D341Med (cell line): Measurements from ENCODE around the gene TGM4.
A peak's percentile ranks its signal among the peaks of the same experiment; 100 is the strongest.
"Not testable (repeated sequence)": the region's sequence is repeated elsewhere in the genome, so short reads cannot be mapped to it uniquely, and the experiment has no call there.

Experiments
- DNase-seq: peaks from one replicate; pipeline ENCODE4 v3.0.0; 2012; ENCODE audit warnings: low spot score

The TGM4 gene

DNA sequence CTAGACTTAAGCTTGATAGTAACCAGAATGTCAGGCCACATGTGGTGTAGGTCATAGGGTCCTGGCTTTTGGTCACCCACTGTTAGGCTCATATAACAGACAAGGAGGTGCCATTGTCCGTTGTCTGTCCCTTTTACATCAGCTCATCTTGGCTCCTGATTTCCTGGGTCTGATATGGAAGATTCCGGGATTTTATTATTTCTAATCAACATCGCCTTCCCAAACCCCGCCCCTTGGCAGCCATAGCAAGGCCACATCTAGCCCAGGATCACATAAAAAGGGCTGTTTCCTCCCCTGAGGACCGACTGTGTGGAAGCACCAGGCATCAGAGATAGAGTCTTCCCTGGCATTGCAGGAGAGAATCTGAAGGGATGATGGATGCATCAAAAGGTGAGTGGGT is at the start of gene TGM4:
Gene TGM4, plus strand, starts transcription at position 301 of the 400 bp plus-strand sequence. Its CDS starts 71 bp downstream, at position 372.
- no peak for DNase-seq

DNA sequence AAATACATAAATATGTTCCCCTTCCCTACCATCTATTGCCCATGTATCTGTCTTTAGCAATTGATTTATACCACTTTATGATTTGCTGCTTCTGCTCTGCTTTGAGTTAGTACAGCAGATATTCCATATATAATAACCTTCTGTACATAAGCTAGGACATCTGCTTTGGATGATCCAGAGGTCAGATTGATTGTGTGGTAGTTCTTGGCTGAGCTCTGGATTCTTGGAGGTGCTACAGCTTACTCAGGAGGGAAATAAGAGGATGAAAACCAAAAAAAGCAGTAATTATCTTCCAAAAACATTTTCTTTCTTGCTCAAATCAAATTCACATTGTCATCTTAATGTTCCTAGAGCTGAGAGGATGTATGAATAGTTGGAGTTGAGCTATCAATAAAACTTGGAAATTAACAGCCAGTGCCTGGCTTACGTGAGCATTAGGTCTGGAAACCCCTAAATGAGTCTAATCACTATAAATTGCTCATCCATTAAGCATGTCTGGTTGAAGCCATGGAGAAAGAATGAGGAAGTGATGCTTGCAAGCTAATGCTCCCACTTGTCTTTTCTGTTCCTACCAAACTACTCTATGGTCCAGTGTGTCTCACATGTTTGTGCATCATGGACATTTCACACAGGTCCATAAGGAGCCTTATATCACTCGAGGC is 49.0 kb upstream of the TGM4 start:
- no peak for DNase-seq

DNA sequence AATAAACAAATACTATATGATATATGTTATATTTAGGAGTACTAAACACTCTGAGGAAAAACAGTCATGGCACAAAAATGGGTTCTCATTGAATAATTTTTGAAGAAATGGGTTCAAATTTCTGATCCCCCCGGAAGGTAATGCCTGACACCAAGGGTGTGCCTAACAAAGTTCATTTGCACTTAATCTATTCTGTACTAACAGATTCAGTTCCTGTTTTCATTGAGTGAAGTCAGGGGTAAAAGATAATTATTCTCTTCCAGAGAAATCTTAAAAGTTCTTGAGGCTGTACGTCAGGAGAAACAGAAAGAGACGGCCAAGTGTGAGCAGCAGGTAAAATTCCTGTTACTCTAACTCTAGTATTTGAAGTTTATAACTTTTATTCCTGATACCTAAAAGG is 47.2 kb upstream of the TGM4 start:
- no peak for DNase-seq

DNA sequence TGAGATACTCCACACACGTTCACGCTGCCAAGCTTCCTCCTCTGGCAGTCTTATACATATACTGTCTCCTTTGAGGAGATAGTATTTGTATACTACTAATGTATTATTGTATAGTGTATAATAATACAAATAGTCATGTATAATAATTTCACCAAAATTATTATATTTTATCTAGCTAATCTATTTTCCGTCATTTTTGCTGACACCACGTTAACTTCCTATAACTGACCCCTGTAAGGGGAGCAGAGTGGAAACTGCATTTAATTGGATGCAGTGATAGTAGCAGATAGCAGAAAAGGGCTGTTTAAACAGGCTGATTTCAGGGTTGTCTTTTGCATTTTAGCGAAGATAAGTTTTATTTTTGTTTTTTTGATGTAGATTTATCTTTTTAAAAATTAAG is 43.2 kb upstream of the TGM4 start:
- DNase-seq: no peak

DNA sequence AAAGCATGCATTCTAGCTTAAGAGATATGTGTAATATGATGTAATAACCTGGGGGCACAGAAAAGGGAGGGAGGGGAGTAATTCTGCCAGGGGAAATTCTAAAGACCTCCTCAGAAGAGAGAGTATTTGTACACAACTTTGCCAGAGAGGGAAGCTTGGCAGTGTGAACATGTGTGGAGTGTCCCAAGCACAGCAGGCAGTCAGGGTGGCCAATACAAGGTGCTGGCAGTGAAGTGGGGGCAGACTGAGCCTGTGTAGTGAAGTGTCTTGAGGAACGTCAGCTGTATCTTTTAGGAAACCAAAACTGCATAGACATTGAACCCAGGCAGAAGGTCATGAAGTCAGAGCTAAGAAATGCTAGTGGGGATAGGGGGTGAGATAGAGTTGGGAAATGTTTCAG is 42.4 kb upstream of the TGM4 start:
- no peak for DNase-seq

DNA sequence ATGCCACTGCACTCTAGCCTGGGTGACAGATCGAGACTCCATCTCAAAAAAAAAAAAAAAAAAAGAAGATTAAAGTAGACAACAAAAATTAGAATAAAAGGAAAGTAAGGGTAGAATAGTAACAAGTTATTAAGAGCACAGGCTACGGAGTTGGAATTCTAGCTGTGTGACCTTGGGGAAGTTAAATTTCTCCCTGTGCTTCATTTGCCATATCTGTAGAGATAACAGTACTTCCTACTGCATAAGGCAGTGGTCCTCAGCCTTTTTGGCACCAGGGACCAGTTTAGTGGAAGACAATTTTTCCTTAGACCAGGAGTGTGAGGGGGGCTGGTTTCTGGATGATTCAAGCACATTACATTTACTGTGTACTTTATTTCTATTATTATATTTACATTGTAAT is 41.4 kb upstream of the TGM4 start:
- no peak for DNase-seq

DNA sequence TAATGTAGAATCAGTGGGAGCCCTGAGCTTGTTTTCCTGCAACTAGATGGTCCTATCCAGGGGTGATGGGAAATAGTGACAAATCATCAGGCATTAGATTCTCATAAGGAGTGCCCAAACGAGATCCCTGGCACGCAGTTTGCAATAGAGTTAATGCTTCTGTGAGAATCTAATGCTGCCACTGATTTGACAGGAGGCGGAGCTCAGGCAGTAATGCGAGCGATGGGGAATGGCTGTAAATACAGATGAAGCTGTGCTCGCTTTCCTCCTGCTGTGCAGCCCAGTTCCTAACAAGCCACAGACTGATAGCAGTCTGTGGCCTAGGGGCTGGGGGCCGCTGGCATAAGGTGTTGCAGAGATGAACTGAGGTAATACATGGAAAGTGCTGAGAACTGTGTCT is 41.0 kb upstream of the TGM4 start:
- no peak for DNase-seq

DNA sequence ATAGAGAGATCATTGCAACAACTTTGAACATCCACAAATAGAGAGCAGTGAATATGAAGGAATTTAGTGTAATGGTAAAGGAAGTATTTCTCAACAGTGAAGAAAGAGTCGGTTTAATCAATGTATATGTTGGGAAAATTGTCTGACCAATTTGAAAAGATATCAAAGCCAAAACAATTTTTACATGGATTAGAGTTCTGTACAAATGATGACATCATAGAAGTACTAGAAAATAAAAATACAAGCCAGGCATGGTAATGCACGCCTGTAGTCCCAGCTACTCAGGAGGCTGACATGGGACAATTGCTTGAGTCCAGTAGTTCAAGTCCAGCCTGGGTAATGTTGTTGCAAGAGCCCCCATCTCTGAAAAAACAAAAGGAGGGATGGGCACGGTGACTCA is 38.7 kb upstream of the TGM4 start:
- no peak for DNase-seq

DNA sequence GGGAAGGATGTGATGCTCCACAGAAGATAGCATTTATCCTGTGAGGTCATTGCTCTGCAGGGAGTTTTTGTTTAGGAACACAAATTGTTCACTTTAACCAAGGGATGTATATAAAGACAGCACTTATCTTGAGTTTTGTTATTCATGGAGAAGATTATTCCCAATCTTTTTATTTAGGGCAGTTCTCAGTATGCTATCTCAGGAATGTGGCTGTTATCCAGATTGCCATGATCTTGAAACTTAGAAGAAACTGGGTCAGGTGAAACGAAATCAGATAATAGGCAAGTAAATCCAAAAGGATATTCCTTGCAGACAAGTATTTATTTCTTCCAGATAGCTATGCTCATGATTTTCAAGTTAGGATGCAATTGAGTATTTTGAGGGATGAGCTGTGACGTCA is 32.0 kb upstream of the TGM4 start:
- no peak for DNase-seq

DNA sequence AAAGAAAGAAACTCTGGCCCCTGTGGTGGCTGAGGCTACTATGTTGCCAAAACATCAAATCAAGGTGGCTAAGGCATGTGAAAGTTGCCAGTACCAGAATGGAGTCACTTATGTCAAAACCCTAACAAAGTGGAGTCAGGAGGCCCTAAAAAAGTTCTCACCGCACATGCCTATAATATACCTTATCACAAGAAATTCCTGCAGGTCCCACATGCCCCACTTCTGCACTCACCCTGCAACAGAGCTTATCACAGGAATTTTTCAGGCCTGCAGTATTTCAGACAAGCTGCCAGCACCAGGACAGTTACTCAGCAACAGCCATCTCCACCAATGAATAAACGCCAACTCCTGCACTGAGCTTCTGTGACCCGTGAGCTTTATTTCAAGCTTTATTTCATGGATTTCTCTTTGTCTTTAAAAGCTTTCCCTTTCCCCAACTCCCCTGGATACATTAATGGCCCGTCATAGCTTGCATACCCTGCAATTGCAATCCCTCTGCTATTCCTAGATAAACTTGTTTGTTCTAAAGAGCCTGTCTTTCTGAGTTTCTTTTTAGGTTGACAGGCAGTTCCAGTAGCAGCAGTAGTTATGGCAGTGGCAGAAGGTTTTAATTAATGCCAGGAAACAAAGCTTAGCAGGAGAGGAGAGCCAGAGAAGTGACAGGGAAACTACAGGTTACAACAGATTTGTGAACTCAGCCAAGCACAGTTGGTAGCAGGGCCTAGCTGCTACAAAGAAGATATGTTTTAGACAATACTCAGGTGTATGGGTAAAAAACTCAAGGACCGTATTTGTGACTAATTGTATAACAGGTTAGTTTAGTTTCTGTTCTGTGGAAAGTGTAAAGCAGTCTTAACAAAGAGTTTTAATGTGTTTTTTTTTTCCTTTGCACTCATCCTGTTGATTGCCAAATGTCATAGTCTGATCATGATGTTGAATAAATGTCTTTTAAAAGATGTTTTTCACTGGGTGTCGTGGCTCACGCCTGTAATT is 28.6 kb upstream of the TGM4 start:
- no peak for DNase-seq

DNA sequence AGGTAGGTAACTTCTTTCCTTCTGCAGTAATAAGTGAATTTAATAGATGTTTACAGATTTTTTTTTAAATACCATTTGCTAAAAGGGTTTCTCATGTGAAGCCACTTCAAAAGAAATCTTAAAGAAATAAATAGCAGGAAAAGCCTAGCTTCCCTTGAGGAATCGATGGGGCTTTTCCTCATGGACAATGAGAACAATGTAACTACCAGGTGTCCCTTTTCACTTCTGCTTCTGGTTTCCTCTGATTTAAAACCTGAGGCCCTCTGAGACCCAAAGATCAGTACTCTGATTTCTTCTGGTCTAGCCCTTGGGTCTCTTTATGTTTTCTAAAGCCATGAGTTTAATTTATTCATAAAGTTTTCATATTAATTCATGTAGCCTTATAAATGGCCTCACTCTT is 25.8 kb upstream of the TGM4 start:
- DNase-seq: no peak

DNA sequence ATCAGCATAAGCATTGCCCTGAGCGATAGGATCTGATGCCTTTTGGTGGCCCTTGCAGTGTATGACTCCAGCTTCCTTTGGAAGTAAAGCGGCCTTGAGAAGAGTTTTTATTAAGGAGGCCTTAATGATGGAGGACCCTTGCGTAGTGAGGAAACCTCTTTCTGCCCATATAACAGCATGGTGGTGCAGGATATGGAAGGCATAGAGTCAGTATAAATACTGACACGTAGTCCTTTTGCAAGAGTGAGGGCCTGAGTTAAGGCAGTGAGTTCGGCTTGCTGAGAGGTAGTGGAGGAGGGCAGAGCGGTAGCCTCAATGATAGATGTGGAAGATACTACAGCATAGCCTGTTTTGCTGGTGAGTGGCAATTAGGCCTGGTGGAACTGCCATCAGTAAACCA is 17.7 kb upstream of the TGM4 start:
- DNase-seq: not testable (repeated sequence)

DNA sequence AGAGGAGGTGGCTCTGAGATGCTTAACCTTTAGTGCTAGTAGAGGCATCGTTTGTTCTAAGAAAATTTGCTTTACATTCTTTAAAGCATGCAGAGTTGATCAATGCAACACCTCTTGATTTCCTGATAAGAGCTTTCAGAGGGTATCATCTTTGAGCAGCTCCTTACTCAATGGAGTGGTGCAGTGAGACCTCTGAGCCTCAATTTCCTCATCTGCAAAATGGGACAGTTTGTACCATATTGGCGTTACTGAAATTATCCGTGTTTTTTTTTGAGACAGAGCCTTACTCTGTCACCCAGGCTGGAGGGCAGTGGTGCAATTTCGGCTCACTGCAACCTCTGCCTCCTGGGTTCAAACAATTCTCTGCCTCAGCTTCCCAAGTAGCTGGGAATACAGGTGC is 14.3 kb upstream of the TGM4 start:
- DNase-seq: no peak

DNA sequence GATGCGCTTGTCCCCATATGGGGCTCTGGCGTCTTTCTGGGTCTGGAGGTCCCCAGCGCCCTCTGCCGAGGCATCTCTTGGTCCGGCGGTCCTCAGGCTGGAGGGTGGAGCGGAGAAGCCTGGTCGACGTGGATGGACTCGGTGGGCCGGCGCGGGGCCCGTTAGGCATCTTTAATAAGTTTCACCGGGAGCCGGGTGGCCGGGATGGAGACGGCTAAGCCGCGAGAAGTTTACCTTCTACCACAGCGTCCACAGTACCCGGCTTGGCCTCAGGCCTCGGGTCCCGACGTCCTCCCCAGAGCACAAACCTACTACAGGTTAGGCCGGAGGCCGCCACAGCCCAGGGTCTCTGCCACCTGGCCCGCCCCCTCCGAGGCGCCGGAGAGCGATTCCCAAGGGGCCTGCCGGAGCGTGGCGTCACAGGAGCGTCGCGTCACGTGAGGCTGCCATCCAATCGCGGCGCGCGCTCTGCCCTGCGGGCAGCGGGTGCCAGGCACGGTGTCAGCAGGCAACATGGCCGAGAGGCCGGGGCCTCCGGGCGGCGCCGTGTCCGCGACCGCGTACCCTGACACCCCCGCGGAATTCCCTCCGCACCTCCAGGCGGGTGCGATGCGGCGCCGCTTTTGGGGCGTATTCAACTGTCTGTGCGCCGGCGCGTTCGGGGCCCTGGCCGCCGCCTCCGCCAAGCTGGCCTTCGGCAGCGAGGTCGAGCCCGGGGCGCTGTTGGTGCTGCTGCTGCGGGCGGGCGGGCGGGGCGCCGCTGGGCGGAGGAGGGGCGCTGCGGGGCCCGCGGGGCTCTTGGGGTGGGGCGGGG is 12.8 kb upstream of the TGM4 start, which contains the start of gene TMEM42:
Gene TMEM42, plus strand, starts transcription at position 501 of the 814 bp plus-strand sequence. Its CDS starts 13 bp downstream, at position 514.
- peak; percentile 99 for DNase-seq

DNA sequence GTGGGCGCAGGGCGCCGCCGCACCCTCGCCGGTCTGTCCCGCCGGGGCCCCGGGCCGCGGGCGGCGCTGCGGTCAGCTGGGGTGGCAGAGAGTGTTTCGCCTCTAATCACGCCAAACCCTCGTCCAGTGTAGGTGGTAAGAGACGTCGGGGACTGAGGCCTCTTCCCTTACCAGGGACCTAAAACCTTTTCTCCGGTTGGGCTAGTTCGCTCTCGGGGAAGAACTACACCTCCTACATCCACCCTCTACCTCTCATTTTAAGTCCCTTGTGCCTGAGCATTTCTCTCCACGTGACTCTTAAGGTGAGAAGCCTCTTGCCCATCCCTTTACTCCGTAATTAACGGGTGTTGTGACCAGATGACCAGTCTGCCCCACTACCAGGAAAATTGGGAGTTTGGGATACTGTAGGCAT is 12.2 kb upstream of the TGM4 start:
- no peak for DNase-seq

DNA sequence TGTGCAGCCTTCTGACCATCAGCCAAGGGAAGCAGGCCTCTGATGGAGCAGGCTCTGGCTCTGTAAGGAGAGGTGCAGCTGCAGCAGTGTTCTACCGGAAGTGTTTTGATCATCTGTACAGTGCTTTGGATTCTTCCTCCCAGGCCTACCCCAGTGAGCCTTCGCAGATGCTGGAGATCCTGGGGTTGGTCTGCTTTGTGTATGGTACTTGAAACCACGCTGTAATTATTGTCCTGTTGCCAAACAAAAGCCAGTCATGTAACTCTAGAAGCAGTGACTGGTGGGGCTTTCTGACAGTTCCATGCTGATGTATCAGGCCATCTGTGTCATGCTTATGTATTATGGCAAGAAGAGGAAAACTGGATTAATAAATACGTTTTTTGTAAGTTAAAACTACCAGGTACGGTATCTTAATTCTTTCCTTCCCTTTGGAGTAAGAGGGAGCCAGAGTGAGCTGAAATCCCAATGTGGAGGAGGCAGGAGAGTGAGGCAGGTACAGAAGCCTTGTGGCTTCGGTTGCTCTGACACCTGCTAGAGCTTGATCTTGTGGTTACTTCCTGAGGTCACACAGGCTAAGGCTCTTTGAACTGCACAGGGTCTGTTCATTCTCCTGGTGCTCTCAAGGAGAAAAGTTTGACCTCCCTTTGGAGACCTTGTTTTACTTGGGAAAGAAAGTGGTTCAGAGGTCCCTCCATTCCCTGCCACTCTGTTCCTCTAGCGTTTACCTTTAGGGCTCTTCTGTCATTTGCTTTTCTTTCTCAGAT is 9.0 kb upstream of the TGM4 start:
- DNase-seq: no peak

DNA sequence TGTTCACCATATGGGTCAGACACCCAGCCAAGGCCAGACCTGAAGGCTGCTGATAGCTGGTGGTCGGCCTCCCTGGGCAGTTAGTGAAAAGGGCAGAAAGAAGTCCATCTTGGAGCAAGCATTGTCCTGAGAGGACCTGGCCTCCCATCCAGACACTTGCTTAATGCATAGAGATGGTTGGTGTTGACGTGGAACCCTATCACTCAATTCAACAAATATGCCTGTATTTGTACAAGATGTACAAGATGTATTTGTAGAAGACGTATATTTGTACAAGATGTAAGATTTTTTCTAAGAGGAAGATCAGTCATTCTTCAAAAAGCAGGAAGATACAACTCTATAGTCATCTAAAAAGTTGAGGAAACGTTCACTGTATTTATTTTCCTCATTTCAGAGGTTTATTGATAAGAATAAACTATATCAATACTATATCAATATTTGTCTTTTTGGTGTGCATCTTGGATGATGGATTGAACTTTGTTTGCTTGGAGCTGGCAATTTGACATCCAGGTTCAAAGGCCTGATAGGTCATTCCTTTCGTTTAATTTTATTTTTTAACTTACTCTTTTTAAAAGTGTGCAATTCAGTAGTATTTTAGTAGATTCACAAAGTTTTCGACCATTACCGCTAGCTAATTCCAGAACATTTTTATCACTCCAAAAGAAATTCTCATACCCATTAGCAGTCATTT is 6.8 kb upstream of the TGM4 start:
- DNase-seq: no peak

DNA sequence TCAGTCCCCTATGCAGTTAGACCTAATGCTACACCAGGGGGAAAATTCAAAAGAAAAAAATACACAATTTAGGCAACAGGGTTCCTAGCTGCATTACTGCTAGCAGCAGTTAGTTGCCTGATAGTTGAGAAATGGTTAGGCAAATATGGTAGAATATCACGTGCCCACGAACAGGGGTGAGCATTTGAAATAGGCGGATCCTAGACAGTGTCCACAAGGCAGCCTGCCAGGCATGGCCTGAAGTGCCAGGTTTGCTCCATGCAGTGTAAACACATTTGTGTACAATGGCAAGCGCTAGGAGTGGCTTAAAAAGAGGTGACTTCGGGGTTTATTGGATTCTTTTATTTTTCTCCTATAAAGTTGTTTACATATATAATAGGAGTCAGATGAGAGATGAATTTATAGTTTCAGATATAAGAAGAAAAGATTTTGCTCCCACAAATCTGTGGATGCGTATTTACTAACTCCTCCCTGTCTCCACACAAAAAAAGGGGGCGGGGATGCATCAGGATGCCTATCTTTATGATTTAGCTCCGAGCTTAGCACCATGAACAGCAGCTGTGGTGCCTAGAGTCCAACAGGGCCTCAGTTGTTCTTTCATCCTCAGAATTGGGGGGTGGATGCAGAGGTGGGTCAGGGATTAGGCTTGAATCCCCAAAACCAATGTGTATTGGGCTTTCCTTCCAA is 3.9 kb upstream of the TGM4 start:
- no peak for DNase-seq

DNA sequence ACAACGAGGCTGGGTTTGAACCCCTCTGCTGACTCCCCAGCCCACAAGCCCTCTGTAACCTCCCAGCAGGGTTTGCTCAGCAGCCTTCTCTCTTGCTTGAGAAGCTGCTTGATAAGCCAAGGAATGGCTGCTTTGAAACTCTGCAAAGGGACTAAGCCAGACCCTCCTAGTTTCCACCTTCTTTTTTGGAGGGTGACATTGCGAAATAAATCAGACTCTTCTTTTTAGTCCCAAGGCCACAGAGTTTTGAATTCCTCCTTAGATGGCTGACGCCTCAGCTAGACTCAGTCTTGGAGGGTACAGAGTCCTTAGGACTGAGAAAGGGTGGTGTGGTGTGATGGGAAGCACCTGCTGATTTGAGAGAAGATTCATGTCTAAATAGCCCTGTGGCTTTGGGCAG is 1.2 kb downstream of the TGM4 start:
- DNase-seq: no peak

DNA sequence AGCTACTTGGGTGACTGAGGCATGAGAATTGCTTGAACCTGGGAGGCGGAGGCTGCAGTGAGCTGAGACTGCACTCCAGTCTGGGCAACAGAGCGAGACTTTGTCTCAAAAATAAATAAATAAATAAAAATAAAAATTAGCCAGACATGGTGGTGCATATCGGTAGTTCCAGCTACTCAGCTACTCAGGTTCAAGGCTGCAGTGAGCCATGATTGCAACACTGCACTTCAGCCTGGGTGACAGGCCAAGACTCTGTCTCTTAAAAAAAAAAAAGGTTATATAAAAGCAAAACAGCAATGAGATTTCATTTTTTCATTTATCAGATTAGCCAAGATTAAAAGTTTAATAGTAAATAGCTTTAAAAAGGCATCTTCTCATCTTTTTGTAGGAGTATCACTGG is 2.9 kb downstream of the TGM4 start:
- DNase-seq: no peak
